ENCODE measurements around the gene CDH4. TPM values are rescaled to one million over a fixed set of nuclear protein-coding genes. Genes with fewer than 3 reads are reported as not detected.
A peak's percentile ranks its signal among the peaks of the same experiment; 100 is the strongest.

Gene CDH4
- total RNA-seq, 1 donor from 2014 or later, result not detected

GRCh38 chr20:61316346-61316745 is 64.3 kb downstream of the CDH4 start:
- no peak for DNase-seq (ENCODE audit: low spot score)
- intact Hi-C loops (cut with DNase I), result no loop called here

- intact Hi-C loops (cut with DNase I), result no loop called here
- DNase-seq (ENCODE audit: low spot score), result no peak
These were observed 66.0 kb downstream of the CDH4 start for GRCh38 chr20:61317966-61318530.

GRCh38 chr20:61320691-61321425 is 68.8 kb downstream of the CDH4 start:
- intact Hi-C loops (cut with DNase I), result no loop called here
- no peak for DNase-seq (ENCODE audit: low spot score)

- intact Hi-C loops (cut with DNase I), result no loop called here
- no peak for DNase-seq (ENCODE audit: low spot score)
These were observed 69.4 kb downstream of the CDH4 start for GRCh38 chr20:61321481-61321880.

GRCh38 chr20:61322151-61322865 is 70.2 kb downstream of the CDH4 start:
- intact Hi-C loops (cut with DNase I), result no loop called here
- no peak for DNase-seq (ENCODE audit: low spot score)

- DNase-seq (ENCODE audit: low spot score), result no peak
- intact Hi-C loops (cut with DNase I), result no loop called here
These were observed 72.8 kb downstream of the CDH4 start for GRCh38 chr20:61324906-61325305.

- DNase-seq (ENCODE audit: low spot score), result no peak
- intact Hi-C loops (cut with DNase I), result no loop called here
These were observed 73.7 kb downstream of the CDH4 start for GRCh38 chr20:61325718-61326117.

- intact Hi-C loops (cut with DNase I), result no loop called here
- no peak for DNase-seq (ENCODE audit: low spot score)
These were observed 77.0 kb downstream of the CDH4 start for GRCh38 chr20:61328911-61329558.

- intact Hi-C loops (cut with DNase I), result no loop called here
- DNase-seq (ENCODE audit: low spot score), result no peak
These were observed 78.4 kb downstream of the CDH4 start for GRCh38 chr20:61330441-61330840.

- no peak for DNase-seq (ENCODE audit: low spot score)
- intact Hi-C loops (cut with DNase I), result no loop called here
These were observed 79.5 kb downstream of the CDH4 start for GRCh38 chr20:61331543-61331942.

GRCh38 chr20:61332016-61332975 is 80.2 kb downstream of the CDH4 start:
- intact Hi-C loops (cut with DNase I), result no loop called here
- DNase-seq (ENCODE audit: low spot score), result no peak

GRCh38 chr20:61333484-61334108 is 81.5 kb downstream of the CDH4 start:
- intact Hi-C loops (cut with DNase I), result no loop called here
- DNase-seq (ENCODE audit: low spot score), result no peak

GRCh38 chr20:61340157-61340556 is 88.1 kb downstream of the CDH4 start:
- no peak for DNase-seq (ENCODE audit: low spot score)
- intact Hi-C loops (cut with DNase I), result no loop called here

- no peak for DNase-seq (ENCODE audit: low spot score)
- intact Hi-C loops (cut with DNase I), result no loop called here
These were observed 89.5 kb downstream of the CDH4 start for GRCh38 chr20:61341605-61342004.

GRCh38 chr20:61343934-61344333 is 91.9 kb downstream of the CDH4 start:
- intact Hi-C loops (cut with DNase I), result no loop called here
- DNase-seq (ENCODE audit: low spot score), result peak; percentile 41

- intact Hi-C loops (cut with DNase I), result no loop called here
- DNase-seq (ENCODE audit: low spot score), result peak; percentile 17
These were observed 93.6 kb downstream of the CDH4 start for GRCh38 chr20:61345656-61346055.

- intact Hi-C loops (cut with DNase I), result no loop called here
- peak; percentile 53 for DNase-seq (ENCODE audit: low spot score)
These were observed 94.9 kb downstream of the CDH4 start for GRCh38 chr20:61346996-61347395.

- DNase-seq (ENCODE audit: low spot score), result peak; percentile 43
- intact Hi-C loops (cut with DNase I), result no loop called here
These were observed 95.4 kb downstream of the CDH4 start for GRCh38 chr20:61347443-61347842.
